ENCODE data around the gene GLT1D1.
"Not testable (repeated sequence)": the region's sequence is repeated elsewhere in the genome, so short reads cannot be mapped to it uniquely, and the experiment has no call there.

Gene GLT1D1

DNA sequence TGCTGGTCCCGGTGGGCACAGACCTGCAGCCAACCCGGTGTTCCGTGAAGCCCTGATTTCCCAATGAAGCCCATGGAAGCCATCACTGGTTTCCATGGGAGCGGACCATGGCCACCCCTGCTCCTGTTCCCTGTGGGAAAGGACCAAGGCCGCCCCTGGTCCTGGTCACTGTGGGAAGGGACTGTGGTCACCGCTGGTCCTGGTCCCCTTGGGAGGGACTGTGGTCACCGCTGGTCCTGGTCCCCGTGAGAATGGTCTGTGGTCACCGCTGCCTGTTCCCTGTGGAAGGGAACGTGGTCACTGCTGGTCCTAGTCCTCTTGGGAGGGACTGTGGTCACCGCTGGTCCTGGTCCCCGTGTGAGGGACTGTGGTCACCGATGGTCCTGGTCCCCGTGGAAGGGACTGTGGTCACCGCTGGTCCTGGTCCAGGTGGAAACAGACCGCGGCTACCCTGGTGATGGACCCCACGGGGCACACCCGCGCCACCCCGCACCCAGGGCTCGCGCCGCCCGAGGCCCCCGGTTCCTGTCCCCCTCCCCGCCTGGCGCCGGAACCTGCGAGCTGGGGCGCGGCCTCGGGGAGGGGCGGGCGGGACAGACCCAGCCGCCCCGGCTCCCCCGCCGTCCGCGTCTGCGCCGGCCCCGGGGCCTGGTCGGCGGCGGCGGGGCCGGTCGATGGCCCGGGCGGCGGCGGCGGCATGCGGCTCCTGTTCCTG lies at the start of gene GLT1D1:
Gene GLT1D1, plus strand, starts transcription at position 594 of the 715 bp plus-strand sequence. Its CDS starts 104 bp downstream, at position 698.
- no peak for DNase-seq

DNA sequence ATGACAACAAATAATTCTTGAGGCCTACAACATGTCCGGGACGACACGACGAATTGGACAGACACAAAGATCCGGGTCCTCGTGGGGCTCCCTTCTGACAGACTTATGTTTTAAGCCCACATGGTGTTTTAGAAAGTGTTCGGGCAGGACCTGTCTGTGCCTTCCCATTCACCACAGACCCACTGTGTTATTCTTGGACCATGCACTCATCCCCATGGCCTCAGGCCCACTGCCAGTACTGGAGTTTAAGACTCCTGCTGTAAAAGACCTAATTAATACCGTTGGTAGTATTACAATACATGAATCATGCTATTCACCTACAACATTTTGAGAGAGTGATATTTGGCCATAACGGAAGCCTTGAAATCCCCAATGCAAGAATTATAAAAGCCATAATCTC lies 49.5 kb upstream of the GLT1D1 start:
- DNase-seq, result no peak

DNA sequence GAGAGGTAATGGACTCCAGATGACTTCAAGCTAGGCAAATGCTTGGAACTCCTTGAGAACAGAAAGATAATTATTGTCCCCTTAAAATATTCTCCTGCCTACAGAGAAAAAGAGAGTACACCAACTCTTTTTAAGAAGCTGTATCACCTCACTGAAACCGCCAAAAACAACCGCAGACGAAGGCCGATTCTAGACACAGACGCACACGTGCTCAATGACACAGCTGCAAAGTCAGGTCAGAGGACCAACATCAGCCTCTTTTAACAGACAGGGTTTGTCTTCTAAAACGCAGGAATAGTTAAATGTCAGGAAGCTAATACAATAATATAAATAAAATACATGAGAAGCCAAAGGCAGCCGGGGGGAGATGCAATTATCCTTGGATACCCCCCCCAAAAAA lies 48.5 kb upstream of the GLT1D1 start:
- no peak for DNase-seq

DNA sequence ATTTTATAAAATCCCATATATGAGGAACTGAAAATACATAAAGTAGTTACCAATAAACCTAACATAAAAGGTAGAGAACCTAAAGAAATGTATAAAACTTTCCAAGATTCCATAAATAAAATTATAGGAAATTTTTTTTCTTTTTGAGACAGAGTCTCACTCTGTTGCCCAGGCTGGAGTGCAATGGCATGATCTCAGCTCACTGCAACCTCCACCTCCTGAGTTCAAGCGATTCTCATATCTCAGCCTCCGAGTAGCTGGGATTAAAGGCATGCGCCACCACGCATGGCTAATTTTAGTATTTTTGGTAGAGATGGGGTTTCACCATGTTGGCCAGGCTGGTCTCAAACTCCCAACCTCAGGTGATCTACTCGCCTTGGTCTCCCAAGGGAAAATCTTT lies 47.9 kb upstream of the GLT1D1 start:
- not testable (repeated sequence) for DNase-seq

DNA sequence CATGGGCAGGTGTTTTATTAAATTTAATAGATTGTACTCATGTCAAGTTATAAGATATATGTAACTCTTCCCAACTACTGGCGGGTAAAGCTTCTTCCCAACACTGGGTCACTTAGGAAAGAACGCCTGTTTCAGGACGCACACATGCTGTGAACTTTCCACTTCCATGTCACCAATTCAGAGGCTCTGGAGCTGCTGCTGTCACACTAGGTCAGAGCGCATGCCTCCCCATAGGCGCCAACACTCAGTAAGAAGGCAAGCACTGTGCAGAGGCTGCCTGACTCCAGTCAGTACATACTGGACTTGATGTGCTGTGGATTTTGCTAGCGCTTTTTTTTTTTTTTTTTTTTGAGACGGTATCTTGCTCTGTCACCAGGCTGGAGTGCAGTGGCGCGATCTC lies 46.7 kb upstream of the GLT1D1 start:
- no peak for DNase-seq

DNA sequence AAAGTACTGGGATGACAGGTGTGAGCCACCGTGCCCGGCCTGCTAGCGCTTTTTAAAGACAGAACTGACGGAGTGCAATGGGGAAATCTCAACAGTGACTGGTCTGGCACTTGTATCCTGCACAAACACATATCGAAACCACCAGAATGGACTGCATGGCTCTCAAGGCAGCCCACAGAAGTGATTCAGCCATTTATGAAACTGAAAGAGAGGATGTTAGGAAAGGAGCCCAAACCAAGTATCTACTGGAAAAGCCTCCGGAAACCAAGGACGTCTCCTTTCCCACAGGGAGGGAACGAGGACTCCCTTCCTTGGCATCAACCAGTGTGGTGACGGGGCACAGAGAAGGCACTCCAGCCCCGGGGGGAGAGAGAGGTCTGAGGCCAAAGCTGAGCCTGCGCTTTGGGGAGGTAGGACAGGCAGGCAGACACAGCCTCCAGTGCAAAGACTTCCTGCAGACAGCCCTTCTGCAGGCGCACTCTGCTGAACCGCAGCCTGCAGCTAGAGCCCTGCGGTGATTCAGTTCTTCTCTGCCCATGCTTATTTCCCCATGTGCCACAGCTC lies 46.0 kb upstream of the GLT1D1 start:
- no peak for DNase-seq

DNA sequence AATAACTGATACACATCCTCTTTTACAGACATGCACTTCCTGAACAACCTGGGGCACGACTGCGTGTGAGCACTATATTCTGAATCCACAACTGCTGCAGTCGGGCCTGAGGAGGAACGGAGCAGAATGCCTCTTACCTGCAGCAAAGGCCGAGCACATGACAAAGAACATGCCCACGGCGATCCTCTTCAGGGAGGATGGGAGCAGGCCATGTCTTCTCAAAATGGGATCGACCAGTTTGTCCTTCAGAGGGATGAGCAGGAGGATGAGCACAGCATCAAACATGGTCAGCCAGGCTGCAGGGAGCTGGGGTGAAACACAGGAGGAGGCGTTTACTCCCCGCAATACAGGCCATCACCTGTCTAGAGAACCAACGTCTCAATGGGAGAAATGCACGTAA lies 44.6 kb upstream of the GLT1D1 start:
- no peak for DNase-seq

DNA sequence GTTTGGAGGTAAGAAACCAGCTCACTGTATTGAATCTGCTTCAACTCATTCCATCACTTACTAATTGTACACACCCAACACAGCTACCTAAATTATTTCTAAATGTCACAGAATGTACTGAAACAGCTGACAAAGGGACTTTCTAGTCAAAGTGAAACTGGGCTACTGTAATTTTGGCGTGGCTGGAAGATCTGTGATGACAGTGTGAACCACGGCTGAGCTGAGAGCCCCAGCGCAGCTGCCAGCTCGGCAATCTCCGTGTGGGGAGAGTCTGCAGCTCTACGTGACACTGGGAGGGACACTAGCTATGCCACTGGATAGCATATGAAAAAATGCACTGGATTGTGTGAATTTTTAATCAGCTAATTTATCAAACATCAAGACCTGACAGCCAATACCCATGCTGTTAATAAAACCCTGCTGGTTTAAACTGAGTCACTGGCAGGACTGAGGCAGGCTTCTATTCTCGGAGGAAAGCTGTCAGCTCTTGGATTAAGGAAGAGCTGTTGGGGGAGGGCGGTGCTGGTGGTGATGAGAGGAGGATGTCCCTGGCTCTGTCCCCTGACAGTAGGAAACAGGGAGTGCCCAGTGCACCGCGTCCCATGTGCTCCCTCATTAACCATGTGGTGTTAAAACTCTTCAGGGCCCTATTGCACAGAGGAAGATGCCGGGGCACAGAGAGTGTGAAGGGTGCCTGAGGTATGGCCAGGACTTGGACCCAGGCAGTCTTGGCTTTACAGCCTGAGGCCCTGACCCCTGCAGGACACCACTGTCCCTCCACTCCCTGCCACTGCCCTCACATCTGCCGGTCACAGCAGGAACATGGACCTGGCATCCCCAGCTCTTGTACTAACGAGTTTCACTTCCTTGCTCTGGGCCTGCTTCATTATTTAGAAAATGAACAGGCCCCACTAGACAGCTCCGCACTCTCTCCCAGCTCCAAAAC lies 42.8 kb upstream of the GLT1D1 start:
- DNase-seq, result peak; percentile 28

DNA sequence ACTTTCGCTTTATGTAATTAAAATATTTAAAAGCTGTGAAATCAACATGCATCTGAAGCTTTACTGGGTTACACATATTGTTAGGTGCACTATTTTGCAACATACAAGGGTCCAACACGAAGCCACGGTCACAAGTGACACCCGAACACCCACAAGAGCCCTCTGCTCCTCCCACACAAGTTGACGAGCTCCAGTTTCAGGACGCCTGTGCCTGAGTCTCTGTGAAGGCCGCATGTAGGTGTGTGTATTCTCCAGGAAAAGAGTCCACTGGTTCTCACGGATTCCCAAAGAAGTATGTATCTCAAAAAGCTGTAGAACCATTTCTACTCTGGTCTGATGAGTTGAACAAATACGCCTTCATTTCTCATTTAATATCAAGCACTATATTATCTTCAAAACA lies 41.5 kb upstream of the GLT1D1 start:
- DNase-seq, result peak; percentile 30

DNA sequence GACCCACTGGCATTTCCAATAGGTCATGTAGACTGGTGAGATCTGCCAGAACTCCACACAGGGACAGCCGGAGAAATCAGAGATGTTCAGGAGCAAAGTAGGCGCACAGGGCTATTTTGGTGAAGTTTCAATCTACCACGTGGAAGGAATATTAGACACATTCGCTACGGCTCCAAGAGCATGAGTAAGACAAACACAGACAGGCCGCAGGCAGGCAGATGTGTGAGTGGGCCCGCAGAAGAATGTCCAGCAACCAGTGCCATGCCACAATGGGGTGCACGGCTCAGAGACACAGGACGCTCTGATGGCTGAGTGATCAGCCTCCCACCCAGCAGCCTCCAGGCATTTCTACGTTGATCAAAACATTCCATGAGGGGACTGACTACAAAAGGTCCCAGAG lies 39.9 kb upstream of the GLT1D1 start:
- no peak for DNase-seq

DNA sequence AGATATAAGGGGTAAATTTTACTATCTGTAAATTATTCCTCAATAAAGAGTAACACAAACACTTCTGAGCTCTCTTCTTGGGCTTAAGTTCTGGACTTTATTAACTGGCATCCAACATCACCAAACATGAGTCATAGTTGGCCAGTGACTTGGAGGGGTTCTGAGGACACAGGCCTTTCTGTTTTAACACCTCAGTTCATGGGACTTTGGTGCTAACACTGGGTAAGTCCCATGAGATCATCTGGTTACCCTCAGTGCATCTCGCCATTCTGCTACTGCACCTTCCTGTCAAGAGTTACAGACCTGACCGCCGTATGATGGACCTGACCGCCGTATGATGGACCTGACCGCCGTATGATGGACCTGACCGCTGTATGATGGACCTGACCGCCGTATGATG lies 39.4 kb upstream of the GLT1D1 start:
- DNase-seq, result no peak

DNA sequence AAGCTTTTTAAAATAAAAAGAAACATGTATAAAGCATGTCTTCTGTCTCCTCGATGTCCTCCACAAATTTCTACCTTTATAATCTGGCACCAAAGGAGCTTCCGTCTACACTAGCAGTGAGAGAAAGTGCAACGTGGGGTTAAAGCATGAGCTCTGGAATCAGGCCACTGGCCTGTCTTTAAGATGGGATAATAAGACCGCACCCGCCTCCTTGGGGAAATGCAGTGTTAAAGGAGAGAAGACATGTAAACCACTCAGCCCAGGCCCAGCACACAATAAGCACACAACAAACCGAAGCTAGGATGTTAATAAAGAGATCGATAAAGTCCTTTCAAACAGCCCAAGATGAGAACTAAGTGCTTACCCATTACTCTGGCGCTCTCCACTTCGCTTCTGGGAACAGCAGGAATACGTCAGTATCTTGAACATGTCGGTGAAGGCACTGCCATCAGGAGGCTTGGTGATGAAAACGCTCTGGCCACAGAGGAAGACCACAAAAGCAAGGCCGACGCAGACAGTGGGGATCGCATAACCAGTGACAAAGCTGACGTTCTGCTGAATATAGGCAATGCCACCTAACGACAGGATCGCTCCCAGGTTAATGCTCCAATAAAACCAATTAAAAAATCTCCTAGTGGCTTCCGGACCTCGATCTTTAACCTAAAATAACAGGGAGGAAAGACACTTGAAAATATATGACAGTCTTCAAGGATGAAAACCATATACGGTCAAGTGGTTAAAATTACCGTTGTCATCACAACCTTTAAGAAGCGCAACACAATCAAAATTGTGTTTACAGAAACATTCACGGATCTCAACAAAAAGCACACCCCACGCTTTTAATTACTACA lies 38.6 kb upstream of the GLT1D1 start:
- DNase-seq, result no peak

DNA sequence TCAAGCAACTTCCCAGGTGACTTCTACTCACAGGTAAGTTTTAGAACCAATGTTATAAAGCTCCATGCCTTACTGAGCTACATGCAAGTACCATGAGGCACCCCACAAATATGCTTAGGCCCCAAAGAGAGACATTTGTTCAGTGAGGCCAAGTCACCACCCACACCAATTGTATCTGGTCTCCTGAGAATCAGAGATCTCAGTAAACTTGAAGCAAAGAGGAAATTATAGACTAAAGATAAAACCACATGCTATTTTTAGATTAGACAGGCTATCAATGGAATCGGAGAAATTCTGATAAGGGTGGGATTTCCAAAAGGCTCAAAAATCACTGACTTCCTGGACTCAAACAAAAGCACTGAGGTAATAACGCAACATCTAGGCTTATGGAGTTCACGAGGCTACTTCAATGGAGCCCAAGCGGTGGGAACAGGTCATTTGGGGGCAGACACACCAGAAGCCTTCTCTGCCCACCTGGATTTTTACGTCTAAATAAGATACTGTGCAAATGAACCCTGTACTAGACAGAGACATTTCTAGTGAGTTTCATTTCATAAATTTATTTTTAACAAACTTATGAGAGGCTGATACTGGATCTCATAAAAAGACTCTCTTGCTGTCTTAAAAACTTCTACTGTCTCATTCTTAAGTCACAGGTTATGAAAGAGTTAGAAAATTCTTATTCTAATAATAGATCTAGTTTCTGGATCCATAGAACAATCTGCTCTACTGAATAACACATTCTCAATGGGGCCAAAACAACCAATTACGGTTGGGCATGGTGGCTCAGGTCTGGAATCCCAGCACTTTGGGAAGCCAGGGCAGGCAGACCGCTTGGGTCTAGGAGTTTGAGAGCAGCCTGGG lies 37.3 kb upstream of the GLT1D1 start:
- DNase-seq, result no peak

DNA sequence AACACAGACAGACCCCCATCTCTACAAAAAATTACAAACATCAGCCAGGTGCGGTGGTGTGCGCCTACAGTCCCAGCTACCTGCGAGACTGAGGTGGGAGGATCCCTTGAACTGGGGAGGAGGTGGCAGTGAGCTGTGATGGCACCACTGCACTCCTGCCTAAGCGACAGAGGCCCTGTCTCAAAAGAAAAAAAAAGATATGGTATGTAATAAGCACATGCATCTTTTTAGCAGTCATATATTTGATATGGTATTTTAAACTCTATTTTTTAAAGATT lies 36.7 kb upstream of the GLT1D1 start:
- DNase-seq, result no peak

DNA sequence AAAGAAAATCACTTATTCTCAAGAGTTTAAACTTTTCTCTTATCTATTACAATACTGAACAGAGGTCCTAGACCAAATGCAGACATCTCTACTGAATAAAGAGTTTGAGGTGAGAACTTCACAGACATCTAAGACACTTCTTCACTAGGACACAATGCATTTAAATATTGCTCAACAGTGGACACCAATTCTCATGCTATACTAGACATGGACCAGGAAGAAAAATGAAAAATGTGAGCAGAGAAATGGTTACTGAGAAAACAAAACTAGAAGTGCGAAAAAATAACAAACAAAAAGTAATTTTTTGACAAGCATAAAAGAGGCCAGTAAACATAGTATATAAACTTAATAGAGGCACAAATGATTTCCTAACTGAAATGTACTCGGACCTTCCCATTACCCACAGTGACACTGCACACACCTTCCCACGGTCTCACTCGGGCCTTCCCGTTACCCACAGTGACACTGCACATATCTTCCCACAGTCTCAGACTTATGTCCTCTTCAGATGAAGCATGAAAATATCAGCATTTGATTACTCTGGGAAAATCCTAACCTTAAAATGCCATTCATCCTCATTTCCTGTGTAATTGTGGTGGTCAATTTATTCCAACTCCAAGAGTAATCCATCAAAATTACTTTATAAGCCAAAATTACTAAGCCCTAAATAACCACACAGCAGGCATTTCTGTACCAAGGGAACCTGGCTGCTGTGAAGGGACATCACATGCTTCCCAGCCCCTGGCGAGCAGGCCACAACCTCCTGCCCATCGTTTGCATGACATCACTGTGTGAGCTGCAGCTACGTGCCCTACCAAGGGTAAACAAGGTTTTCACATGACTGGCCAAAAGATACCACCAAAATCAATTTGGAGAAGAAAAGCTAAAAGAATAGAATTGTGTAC lies 35.9 kb upstream of the GLT1D1 start:
- DNase-seq, result peak; percentile 32

DNA sequence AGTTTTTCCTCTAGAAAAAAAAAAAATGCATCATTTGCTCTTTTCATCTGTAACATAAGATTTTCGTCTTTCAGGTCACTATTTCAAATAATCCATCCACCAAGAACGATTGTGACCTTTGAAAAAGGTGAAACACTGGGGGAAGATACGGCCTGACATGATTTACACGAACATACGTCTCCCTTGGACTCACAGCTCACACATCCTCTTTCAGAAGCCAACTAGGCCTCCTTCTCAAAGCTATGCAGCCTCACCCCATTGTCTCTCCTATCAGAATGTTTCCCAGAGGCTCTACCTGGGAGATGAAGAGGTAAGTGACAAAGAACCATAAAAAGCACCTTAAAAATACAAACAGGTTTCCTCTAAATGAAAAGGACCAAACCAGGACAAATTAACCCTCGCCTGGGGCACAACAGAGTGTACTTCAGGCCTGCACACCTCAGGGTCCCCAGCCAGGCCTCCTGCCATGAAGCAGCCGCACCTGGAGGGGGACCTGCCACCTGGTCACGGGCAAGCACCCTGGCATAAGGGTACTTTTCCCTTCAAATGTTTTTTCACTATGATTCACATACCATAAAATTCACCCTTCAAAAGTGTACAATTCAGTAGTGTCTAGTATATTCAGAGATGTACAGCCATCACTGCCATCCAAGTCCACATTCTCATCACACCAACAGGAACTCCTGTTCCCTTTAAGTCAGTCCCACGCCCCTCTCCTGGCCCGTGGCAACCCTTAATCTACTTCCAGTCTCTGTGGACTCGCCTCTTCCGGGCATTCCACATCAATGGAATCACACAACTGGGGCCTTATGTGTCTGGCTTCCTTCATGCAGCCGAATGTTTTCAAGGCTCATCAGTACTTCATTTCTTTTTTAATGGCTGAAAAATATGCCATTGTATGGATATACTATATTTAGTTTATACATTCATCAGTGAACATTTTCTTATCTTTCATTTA lies 34.9 kb upstream of the GLT1D1 start:
- DNase-seq, result no peak

DNA sequence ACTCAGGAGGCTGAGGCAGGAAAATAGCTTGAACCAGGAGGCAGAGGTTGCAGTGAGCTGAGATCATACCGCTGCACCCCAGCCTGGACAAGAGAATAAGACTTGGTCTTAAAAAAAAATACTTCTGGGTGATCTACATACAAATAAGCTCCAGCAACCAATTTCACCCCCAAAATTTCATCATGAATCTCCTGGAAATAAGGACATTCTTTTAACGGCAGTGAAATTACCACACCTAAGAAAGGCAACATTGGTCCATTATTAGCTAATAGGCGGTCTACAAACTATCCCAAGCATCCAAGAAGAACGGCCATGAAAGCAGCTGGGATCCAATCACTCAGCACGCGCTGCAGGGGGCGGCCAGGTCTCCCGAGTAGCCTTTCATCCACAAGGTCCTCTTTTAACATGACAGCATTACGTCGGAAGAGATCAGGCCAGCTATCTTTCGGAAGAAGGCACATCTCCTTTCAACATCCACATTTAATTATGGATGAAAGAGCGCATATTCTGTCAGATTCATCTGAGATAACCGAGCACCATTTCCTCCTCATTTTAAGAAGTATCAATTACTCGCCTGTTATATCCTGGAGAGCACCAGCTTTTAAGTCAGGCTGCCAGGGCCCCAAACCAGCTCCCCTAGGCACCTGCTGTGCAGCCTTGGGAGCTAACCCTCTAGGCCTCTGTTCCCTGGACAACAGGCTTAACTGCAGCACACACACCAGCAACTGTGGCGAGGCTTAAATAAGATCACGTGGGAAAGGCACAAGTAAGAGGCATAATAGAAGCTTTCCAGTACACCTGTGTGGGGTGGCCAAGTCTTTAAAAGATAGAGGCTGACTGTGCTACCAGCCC lies 33.8 kb upstream of the GLT1D1 start:
- no peak for DNase-seq

DNA sequence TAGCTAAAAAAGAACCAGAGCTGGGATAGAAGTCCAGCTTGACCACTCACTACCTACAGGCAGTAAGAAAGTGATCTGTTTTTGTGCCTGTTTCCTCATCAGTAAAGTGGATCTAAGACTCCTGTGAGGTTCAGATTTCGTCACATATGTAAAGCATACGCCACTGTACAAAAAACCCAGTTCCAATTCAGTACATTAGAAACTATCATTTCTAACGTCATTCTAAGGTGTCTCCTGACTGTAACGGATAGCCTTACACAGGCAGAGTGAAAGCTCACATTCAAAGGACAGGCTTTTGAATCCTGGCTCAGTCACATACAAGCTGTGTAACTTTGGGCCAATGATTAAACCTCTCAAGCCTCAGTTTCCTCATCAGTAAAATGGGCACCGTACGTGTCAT lies 33.0 kb upstream of the GLT1D1 start:
- no peak for DNase-seq

All from CD4-positive, alpha-beta T cell treated with Interleukin-12 subunit alpha and Interleukin-12 subunit beta, for 1 hour (primary cell).